GM18508 (cell line): ENCODE data around the gene FOXJ1.

Source experiments
- ATAC-seq: cut with Tn5 transposase; IDR thresholded peaks from one replicate; pipeline ENCODE4 v1.9.1; 2021; ENCODE audit warnings: moderate number of reproducible peaks; ENCODE audit not compliant: insufficient read depth, unreplicated experiment

The FOXJ1 gene

GRCh38 chr17:76097716-76098295 is 43.2 kb downstream of the FOXJ1 start:
- ATAC-seq: no peak

GRCh38 chr17:76095943-76096342 is 45.1 kb downstream of the FOXJ1 start:
- ATAC-seq: no peak

GRCh38 chr17:76094046-76094445 is 47.0 kb downstream of the FOXJ1 start:
- ATAC-seq: no peak

- ATAC-seq: no peak
These were observed 48.3 kb downstream of the FOXJ1 start for GRCh38 chr17:76092526-76093413.

GRCh38 chr17:76091526-76092286 is 49.3 kb downstream of the FOXJ1 start:
- ATAC-seq: no peak

GRCh38 chr17:76090517-76091129 is 50.4 kb downstream of the FOXJ1 start:
- no peak for ATAC-seq

GRCh38 chr17:76089680-76090516 is 51.1 kb downstream of the FOXJ1 start:
- ATAC-seq: no peak

GRCh38 chr17:76088868-76089576 is 52.0 kb downstream of the FOXJ1 start:
- no peak for ATAC-seq

GRCh38 chr17:76088041-76088867 is 52.8 kb downstream of the FOXJ1 start:
- no peak for ATAC-seq

- no peak for ATAC-seq
These were observed 53.5 kb downstream of the FOXJ1 start for GRCh38 chr17:76087531-76087930.

- ATAC-seq: no peak
These were observed 54.7 kb downstream of the FOXJ1 start for GRCh38 chr17:76086384-76086783.
